A673 (cell line): Measurements from ENCODE around the gene TMEM163. TPM values are rescaled to one million over a fixed set of nuclear protein-coding genes. Genes with fewer than 3 reads are reported as not detected.

Source experiments
- BruUV-seq: library from RNA; stranded (reverse); fragments of 400-500 nt; replicated peaks from 2 replicates; lab custom pipeline; 2021; lab: Mats Ljungman, UMichigan
- CTCF ChIA-PET: fragments of 300-600 bp; sonication (Branson Sonifier 250); formaldehyde crosslinking; loops from one replicate; lab custom pipeline; 2022; ENCODE audit warnings: antibody characterized with exemption; lab: Charles Lee
- POLR2A ChIA-PET: fragments of 300-600 bp; sonication (Branson Sonifier 250); formaldehyde crosslinking; loops from one replicate; lab custom pipeline; 2022; ENCODE audit warnings: antibody characterized with exemption; ENCODE audit not compliant: low non-redundant PET; lab: Charles Lee
- DNase-seq: peaks from one replicate; pipeline ENCODE4 v3.0.0-alpha.2; 2015; ENCODE audit warnings: low spot score
- H3K27ac ChIP-seq: fragments of 200-600 bp; sonication (generic); 2 replicates; pipeline ENCODE4 v1.5.1; 2016; ENCODE audit warnings: mixed run types, low read depth, mild to moderate bottlenecking, mixed read lengths, antibody characterized with exemption, low read length; ENCODE audit not compliant: poor library complexity, severe bottlenecking
- H3K27me3 ChIP-seq: fragments of 200-600 bp; sonication (generic); replicated peaks from 2 replicates; pipeline ENCODE4 v1.6.1; 2017; ENCODE audit warnings: mixed run types, low read depth, mild to moderate bottlenecking, mixed read lengths, antibody characterized with exemption, low read length; ENCODE audit not compliant: insufficient read depth, poor library complexity
- H3K36me3 ChIP-seq: fragments of 200-600 bp; sonication (generic); 2 replicates; pipeline ENCODE4 v1.6.1; 2016; ENCODE audit warnings: mixed run types, mild to moderate bottlenecking, mixed read lengths, antibody characterized with exemption, low read length; ENCODE audit not compliant: insufficient read depth, poor library complexity, severe bottlenecking
- H3K4me1 ChIP-seq: fragments of 200-600 bp; sonication (generic); 2 replicates; pipeline ENCODE4 v1.6.1; 2017; ENCODE audit warnings: mixed run types, mild to moderate bottlenecking, mixed read lengths, antibody characterized with exemption, low read length; ENCODE audit not compliant: insufficient read depth, poor library complexity, severe bottlenecking
- H3K4me3 ChIP-seq: fragments of 200-600 bp; sonication (generic); 2 replicates; pipeline ENCODE4 v1.5.1; 2016; ENCODE audit warnings: low read depth, mixed run types, mild to moderate bottlenecking, mixed read lengths, low read length; ENCODE audit not compliant: poor library complexity, severe bottlenecking
- H3K9me3 ChIP-seq: fragments of 200-600 bp; sonication (generic); 2 replicates; pipeline ENCODE4 v1.6.1; 2016; ENCODE audit warnings: mixed run types, low read depth, mild to moderate bottlenecking, mixed read lengths, antibody characterized with exemption, low read length; ENCODE audit not compliant: poor library complexity, severe bottlenecking
- EZH2 ChIP-seq: fragments of 200-600 bp; sonication (generic); IDR thresholded peaks from 2 replicates; pipeline ENCODE4 v1.6.1; 2017; ENCODE audit warnings: borderline replicate concordance, low read depth, mild to moderate bottlenecking, mixed read lengths, antibody characterized with exemption, low read length; ENCODE audit not compliant: poor library complexity, severe bottlenecking
- intact Hi-C: fragments of 100-400 bp; cut with micrococcal nuclease; formaldehyde crosslinking; loops from one replicate; pipeline ENCODE4 v1.10.0; 2022; ENCODE audit not compliant: unreplicated experiment
- total RNA-seq: library from RNA; stranded (reverse); gene quantifications from 2 replicates; pipeline ENCODE4 v1.2.3, GENCODE V29; 2021
- TF ChIP-seq, protein P1 (sequence below): fragments of 300-800, 200-600 bp; sonication (generic); conservative IDR thresholded peaks from 2 replicates; pipeline ENCODE4 v1.5.1; 2017; ENCODE audit warnings: low read depth, mild to moderate bottlenecking, antibody characterized with exemption, low read length, moderate library complexity, mixed read lengths

TMEM163 gene
- total RNA-seq, 1 experiment from 2014 or later: not detected

DNA sequence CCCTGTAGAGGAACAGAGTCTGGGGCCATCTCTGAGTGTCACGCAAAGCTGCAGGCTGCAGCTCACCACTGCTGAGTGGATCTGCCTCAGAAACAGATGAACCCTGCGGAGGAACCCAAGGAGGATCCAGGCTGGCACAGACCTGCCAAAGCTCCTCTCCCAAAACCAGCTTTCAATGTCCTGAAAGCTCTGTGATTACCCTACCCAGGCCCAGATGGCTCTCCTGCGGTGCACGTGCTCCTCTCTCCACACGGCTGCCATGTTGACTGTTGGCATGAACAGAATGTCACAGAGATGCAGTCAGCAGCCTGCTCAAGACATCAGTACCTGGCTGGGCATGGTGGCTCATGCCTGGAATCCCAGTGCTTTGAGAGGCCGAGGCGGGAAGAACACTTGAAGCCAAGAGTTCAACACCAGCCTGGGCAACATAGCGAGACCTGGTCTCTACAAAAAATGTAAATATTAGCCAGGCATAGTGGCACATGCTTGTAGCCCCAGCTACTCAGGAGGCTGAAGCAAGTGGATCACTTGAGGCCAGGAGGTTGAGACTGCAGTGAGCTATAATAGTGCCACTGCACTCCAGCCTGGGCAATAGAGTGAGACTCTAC, 248.1 kb downstream of the TMEM163 start:
- intact Hi-C loops: no loop called here
- H3K9me3 ChIP-seq: no peaks in the 10 kb centered on the region
- ChIA-PET POLR2A (interaction anchor here (0.7 kb wide), 1 partner anchor 18 kb away, joined by 3 read pairs; no protein-coding TSS in a partner anchor), CTCF (no interaction called here)
- H3K27ac ChIP-seq: no peak overlapping the region
- no peaks in the 10 kb centered on the region for H3K36me3 ChIP-seq
- no peaks in the 10 kb centered on the region for H3K4me1 ChIP-seq
- TF ChIP-seq, protein P1, sequence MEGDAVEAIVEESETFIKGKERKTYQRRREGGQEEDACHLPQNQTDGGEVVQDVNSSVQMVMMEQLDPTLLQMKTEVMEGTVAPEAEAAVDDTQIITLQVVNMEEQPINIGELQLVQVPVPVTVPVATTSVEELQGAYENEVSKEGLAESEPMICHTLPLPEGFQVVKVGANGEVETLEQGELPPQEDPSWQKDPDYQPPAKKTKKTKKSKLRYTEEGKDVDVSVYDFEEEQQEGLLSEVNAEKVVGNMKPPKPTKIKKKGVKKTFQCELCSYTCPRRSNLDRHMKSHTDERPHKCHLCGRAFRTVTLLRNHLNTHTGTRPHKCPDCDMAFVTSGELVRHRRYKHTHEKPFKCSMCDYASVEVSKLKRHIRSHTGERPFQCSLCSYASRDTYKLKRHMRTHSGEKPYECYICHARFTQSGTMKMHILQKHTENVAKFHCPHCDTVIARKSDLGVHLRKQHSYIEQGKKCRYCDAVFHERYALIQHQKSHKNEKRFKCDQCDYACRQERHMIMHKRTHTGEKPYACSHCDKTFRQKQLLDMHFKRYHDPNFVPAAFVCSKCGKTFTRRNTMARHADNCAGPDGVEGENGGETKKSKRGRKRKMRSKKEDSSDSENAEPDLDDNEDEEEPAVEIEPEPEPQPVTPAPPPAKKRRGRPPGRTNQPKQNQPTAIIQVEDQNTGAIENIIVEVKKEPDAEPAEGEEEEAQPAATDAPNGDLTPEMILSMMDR: no peak
- no peak for TF ChIP-seq EZH2
- no peak for DNase-seq
- no TSS peak for BruUV-seq
- H3K4me3 ChIP-seq: no peak overlapping the region
- no peaks in the 10 kb centered on the region for H3K27me3 ChIP-seq

DNA sequence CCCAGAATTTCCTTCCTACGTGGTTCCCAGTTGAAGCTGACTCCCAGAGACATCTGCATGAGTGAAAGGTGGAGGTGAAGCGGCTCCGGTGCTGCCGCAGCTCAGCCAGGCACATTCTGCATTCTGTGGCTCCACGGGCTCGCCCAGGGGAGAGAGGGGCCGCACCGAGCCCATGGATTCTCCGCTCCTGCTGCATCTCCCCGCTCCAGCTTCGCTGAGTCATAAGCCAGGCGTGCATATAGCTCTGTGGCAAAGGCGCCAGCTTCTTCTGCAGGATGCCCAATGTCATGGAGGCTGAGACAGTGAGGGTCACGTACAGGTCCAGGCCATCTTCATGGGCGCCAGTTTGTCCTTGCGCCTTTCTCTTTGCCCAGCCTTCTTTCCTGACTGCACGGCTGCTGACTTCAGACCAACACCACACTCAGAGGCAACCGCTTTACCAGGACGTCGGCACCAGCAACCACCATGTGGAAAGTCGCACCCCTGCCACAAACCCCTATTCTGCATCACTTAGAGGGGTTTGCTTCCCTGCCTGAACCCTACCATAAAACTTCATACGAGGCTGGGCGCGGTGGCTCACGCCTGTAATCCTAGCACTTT, 249.2 kb downstream of the TMEM163 start:
- CTCF ChIA-PET: interaction anchor here (0.6 to 0.9 kb wide), 2 partner anchors 19 to 327 kb away, joined by 3 to 7 read pairs; no protein-coding TSS in a partner anchor
- H3K4me1 ChIP-seq: no peaks in the 10 kb centered on the region

DNA sequence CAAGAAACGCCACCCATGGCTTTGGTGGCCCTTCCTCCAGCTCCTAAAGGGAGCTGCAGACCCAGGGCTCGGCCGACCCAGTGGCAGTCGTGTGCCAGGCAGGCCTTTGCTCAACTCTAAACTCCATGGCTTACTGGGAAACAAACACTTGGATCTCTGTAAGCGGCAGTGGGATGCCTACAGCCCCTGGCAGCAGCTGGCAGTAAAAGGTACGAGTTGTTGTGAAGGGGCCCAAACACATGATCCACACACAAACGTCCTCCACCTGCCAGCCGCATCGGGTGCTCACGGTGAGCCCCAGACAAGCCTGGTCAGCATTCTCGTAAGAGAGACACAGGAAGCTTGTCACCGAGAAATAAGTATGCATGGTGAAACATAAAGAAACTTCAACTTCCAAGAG, 250.0 kb downstream of the TMEM163 start:
- Histone ChIP-seq H3K36me3 (no peaks in the 10 kb centered on the region), H3K4me3 (no peak overlapping the region), H3K9me3 (no peaks in the 10 kb centered on the region), H3K4me1 (no peaks in the 10 kb centered on the region), H3K27me3 (no peaks in the 10 kb centered on the region), H3K27ac (no peak overlapping the region)
- ChIA-PET POLR2A (no interaction called here), CTCF (interaction anchor here (0.9 kb wide), 1 partner anchor 18 kb away, joined by 3 read pairs; no protein-coding TSS in a partner anchor)
- no TSS peak for BruUV-seq
- TF ChIP-seq, protein P1: no peak
- TF ChIP-seq EZH2: no peak
- intact Hi-C loops: no loop called here
- DNase-seq: no peak

More for the DNA sequence above, 249.2 kb downstream of the TMEM163 start:
- Histone ChIP-seq H3K36me3 (no peaks in the 10 kb centered on the region), H3K27me3 (no peaks in the 10 kb centered on the region), H3K9me3 (no peaks in the 10 kb centered on the region), H3K4me3 (no peak overlapping the region), H3K27ac (no peak overlapping the region)
- BruUV-seq: no TSS peak
- TF ChIP-seq, protein P1: no peak
- TF ChIP-seq EZH2: no peak
- POLR2A ChIA-PET: no interaction called here
- DNase-seq: no peak
- intact Hi-C loops: no loop called here
